ENCODE data around the gene PTPRD.

DNA sequence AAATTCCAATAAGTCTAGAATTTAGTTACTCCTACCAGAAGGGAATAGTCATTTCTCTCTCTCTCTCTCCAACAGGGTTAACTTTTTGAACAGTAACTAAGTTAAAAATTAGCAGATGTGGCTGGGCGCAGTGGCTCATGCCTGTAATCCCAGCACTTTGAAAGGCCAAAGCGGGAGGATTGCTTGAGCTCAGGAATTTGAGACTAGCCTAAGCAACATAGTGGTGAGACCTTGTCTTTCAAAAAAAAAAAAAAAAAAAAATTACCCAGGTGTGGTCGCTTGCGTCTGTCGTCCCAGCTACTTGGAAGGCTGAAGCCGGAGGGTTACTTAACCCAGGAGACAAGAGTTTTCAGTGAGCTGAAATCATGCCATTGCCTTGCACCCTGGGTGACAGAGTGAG, 639.7 kb downstream of the PTPRD start:
- TF ChIP-seq, protein P1, sequence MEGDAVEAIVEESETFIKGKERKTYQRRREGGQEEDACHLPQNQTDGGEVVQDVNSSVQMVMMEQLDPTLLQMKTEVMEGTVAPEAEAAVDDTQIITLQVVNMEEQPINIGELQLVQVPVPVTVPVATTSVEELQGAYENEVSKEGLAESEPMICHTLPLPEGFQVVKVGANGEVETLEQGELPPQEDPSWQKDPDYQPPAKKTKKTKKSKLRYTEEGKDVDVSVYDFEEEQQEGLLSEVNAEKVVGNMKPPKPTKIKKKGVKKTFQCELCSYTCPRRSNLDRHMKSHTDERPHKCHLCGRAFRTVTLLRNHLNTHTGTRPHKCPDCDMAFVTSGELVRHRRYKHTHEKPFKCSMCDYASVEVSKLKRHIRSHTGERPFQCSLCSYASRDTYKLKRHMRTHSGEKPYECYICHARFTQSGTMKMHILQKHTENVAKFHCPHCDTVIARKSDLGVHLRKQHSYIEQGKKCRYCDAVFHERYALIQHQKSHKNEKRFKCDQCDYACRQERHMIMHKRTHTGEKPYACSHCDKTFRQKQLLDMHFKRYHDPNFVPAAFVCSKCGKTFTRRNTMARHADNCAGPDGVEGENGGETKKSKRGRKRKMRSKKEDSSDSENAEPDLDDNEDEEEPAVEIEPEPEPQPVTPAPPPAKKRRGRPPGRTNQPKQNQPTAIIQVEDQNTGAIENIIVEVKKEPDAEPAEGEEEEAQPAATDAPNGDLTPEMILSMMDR (conservative IDR thresholded peaks at IDR 0.05; ENCODE audit: low read length), result no peak
- TF ChIP-seq EZH2phosphoT487 (IDR thresholded peaks at IDR 0.05; ENCODE audit: borderline replicate concordance), result no peak

All from Loucy (cell line).